WTC11 (cell line): ENCODE data around the gene IL12RB1. TPM values are rescaled to one million over a fixed set of nuclear protein-coding genes. Genes with fewer than 3 reads are reported as not detected.

Experiments
- ATAC-seq: fragments of 200-7000 bp; cut with Tn5 transposase; 2 replicates; pipeline ENCODE4 v1.10.0; 2021; ENCODE audit warnings: mild to moderate bottlenecking, moderate library complexity
- CTCF ChIA-PET: fragments of 300-600 bp; sonication (Branson Sonifier 250); formaldehyde crosslinking; loops from one replicate; lab custom pipeline; 2021; ENCODE audit warnings: antibody characterized with exemption; lab: Charles Lee
- POLR2A ChIA-PET: fragments of 350-600 bp; sonication (Branson Sonifier 250); formaldehyde crosslinking; loops from one replicate; lab custom pipeline; 2021; ENCODE audit warnings: antibody characterized with exemption; lab: Charles Lee
- DNase-seq: peaks from one replicate; pipeline ENCODE4 v3.0.0; 2021; ENCODE audit warnings: low spot score
- H3K27ac Mint-ChIP-seq: 2 replicates; pipeline ENCODE4 v1.8.0; 2021; ENCODE audit warnings: mixed read lengths
- H3K27me3 Mint-ChIP-seq: 2 replicates; pipeline ENCODE4 v1.8.0; 2021; ENCODE audit warnings: low read depth, mild to moderate bottlenecking, moderate library complexity, mixed read lengths
- H3K36me3 Mint-ChIP-seq: 2 replicates; pipeline ENCODE4 v1.8.0; 2021; ENCODE audit warnings: mixed read lengths
- H3K4me1 Mint-ChIP-seq: 2 replicates; pipeline ENCODE4 v1.8.0; 2022; ENCODE audit warnings: mixed read lengths
- H3K4me3 Mint-ChIP-seq: 2 replicates; pipeline ENCODE4 v1.8.0; 2021; ENCODE audit warnings: mild to moderate bottlenecking, moderate library complexity, mixed read lengths
- H3K9me3 Mint-ChIP-seq: 2 replicates; pipeline ENCODE4 v1.8.0; 2021; ENCODE audit warnings: mixed read lengths
- ATF6 ChIP-seq: sonication (generic); formaldehyde crosslinking; IDR thresholded peaks from 2 replicates; pipeline ENCODE4 v1.8.1; 2023; ENCODE audit warnings: mild to moderate bottlenecking, missing genetic modification reagents
- CREB1 ChIP-seq: sonication (generic); formaldehyde crosslinking; IDR thresholded peaks from 2 replicates; pipeline ENCODE4 v1.8.0; 2023; ENCODE audit warnings: mild to moderate bottlenecking, missing genetic modification reagents
- CTCF ChIP-seq: fragments of 200-600 bp; IDR thresholded peaks from 2 replicates; pipeline ENCODE4 v1.8.0; 2022; ENCODE audit warnings: antibody characterized with exemption
- E2F1 ChIP-seq: sonication (generic); formaldehyde crosslinking; IDR thresholded peaks from 2 replicates; pipeline ENCODE4 v1.8.0; 2022; ENCODE audit warnings: mild to moderate bottlenecking, missing genetic modification reagents
- ELF4 ChIP-seq: sonication (generic); formaldehyde crosslinking; IDR thresholded peaks from 2 replicates; pipeline ENCODE4 v1.8.1; 2022; ENCODE audit warnings: low read depth, mild to moderate bottlenecking, moderate library complexity, missing genetic modification reagents
- FOXP1 ChIP-seq: sonication (generic); formaldehyde crosslinking; IDR thresholded peaks from 2 replicates; pipeline ENCODE4 v1.8.0; 2022; ENCODE audit warnings: missing genetic modification reagents, mild to moderate bottlenecking, moderate library complexity, borderline replicate concordance
- FOXP4 ChIP-seq: sonication (generic); formaldehyde crosslinking; IDR thresholded peaks from 2 replicates; pipeline ENCODE4 v1.8.0; 2022; ENCODE audit warnings: mild to moderate bottlenecking, missing genetic modification reagents
- GTF2I ChIP-seq: fragments of 250-450 bp; sonication (Bioruptor Pico); conservative IDR thresholded peaks from 2 replicates; pipeline ENCODE4 v1.4.0; 2021; ENCODE audit warnings: mild to moderate bottlenecking
- HMGXB4 ChIP-seq: sonication (generic); formaldehyde crosslinking; IDR thresholded peaks from 2 replicates; pipeline ENCODE4 v1.8.1; 2023; ENCODE audit warnings: mild to moderate bottlenecking, moderate library complexity, missing genetic modification reagents
- JAZF1 ChIP-seq: fragments of 250-450 bp; sonication (Bioruptor Pico); IDR thresholded peaks from 2 replicates; pipeline ENCODE4 v1.9.0; 2021; ENCODE audit warnings: moderate library complexity, mild to moderate bottlenecking, inconsistent platforms
- MYBL2 ChIP-seq: sonication (generic); formaldehyde crosslinking; IDR thresholded peaks from 2 replicates; pipeline ENCODE4 v1.8.1; 2023; ENCODE audit warnings: mild to moderate bottlenecking, moderate library complexity, missing genetic modification reagents
- NR3C1 ChIP-seq: sonication (generic); formaldehyde crosslinking; conservative IDR thresholded peaks from 2 replicates; pipeline ENCODE4 v1.8.1; 2023; ENCODE audit warnings: low read depth, mild to moderate bottlenecking, missing genetic modification reagents
- RORB ChIP-seq: fragments of 250-450 bp; sonication (Bioruptor Pico); IDR thresholded peaks from 2 replicates; pipeline ENCODE4 v1.9.0; 2021; ENCODE audit warnings: mild to moderate bottlenecking
- SOX15 ChIP-seq: fragments of 250-450 bp; sonication (Bioruptor Pico); IDR thresholded peaks from 2 replicates; pipeline ENCODE4 v1.9.0; 2021; ENCODE audit warnings: mild to moderate bottlenecking
- STAT6 ChIP-seq: sonication (generic); formaldehyde crosslinking; conservative IDR thresholded peaks from 2 replicates; pipeline ENCODE4 v1.8.1; 2023; ENCODE audit warnings: mild to moderate bottlenecking, low read depth, missing genetic modification reagents, moderate library complexity
- TEAD1 ChIP-seq: sonication (generic); formaldehyde crosslinking; IDR thresholded peaks from 2 replicates; pipeline ENCODE4 v1.8.0; 2022; ENCODE audit warnings: mild to moderate bottlenecking, missing genetic modification reagents
- ZNF317 ChIP-seq: sonication (generic); formaldehyde crosslinking; IDR thresholded peaks from 2 replicates; pipeline ENCODE4 v1.8.1; 2023; ENCODE audit warnings: low read depth, mild to moderate bottlenecking, moderate library complexity, missing genetic modification reagents, borderline replicate concordance
- ZNF416 ChIP-seq: fragments of 250-450 bp; sonication (Bioruptor Pico); IDR thresholded peaks from 2 replicates; pipeline ENCODE4 v1.9.0; 2021; ENCODE audit warnings: mild to moderate bottlenecking, inconsistent platforms
- ZNF512 ChIP-seq: sonication (generic); formaldehyde crosslinking; IDR thresholded peaks from 2 replicates; pipeline ENCODE4 v1.8.1; 2022; ENCODE audit warnings: missing genetic modification reagents, borderline replicate concordance
- total RNA-seq: library from RNA; stranded (reverse); gene quantifications from 3 replicates; pipeline ENCODE4 v1.2.3, GENCODE V29; 2021

The IL12RB1 gene
- total RNA-seq, 1 experiment from 2014 or later, result not detected

GRCh38 chr19:18128044-18128443 lies 41.3 kb upstream of the IL12RB1 start:
- Mint-ChIP-seq H3K4me1 (no peaks in the 10 kb centered on the region), H3K27ac (no peak overlapping the region), H3K36me3 (peaks cover 26% of the 10 kb centered on the region), H3K27me3 (no peaks in the 10 kb centered on the region), H3K4me3 (no peak overlapping the region), H3K9me3 (no peaks in the 10 kb centered on the region)
- no peak for TF ChIP-seq GTF2I (CRISPR knock-in tag)
- TF ChIP-seq NR3C1 (CRISPR knock-in tag), result no peak
- no peak for TF ChIP-seq ZNF416 (CRISPR knock-in tag)
- no peak for TF ChIP-seq ZNF512
- TF ChIP-seq TEAD1 (CRISPR knock-in tag), result no peak
- TF ChIP-seq E2F1, result no peak
- no peak for TF ChIP-seq ZNF317 (CRISPR knock-in tag)
- no peak for TF ChIP-seq CTCF
- TF ChIP-seq JAZF1 (CRISPR knock-in tag), result no peak
- no peak for TF ChIP-seq ATF6 (CRISPR knock-in tag)
- no peak for TF ChIP-seq HMGXB4 (CRISPR knock-in tag)
- no peak for TF ChIP-seq STAT6 (CRISPR knock-in tag)
- no peak for TF ChIP-seq SOX15 (CRISPR knock-in tag)
- TF ChIP-seq ELF4, result no peak
- no peak for TF ChIP-seq CREB1 (CRISPR knock-in tag)
- no peak for TF ChIP-seq FOXP1
- no peak for TF ChIP-seq FOXP4 (CRISPR knock-in tag)
- no peak for TF ChIP-seq RORB (CRISPR knock-in tag)
- no peak for TF ChIP-seq MYBL2 (CRISPR knock-in tag)
- POLR2A ChIA-PET, result no interaction called here
- no peak for DNase-seq
- CTCF ChIA-PET, result interaction anchor here (0.9 to 1.7 kb wide), 3 partner anchors 21 to 96 kb away, joined by 3 read pairs; no protein-coding TSS in a partner anchor
- ATAC-seq, result no peak
